Measurements from ENCODE around the gene GRAP2.
"Not testable (repeated sequence)": the region's sequence is repeated elsewhere in the genome, so short reads cannot be mapped to it uniquely, and the experiment has no call there.

DNA sequence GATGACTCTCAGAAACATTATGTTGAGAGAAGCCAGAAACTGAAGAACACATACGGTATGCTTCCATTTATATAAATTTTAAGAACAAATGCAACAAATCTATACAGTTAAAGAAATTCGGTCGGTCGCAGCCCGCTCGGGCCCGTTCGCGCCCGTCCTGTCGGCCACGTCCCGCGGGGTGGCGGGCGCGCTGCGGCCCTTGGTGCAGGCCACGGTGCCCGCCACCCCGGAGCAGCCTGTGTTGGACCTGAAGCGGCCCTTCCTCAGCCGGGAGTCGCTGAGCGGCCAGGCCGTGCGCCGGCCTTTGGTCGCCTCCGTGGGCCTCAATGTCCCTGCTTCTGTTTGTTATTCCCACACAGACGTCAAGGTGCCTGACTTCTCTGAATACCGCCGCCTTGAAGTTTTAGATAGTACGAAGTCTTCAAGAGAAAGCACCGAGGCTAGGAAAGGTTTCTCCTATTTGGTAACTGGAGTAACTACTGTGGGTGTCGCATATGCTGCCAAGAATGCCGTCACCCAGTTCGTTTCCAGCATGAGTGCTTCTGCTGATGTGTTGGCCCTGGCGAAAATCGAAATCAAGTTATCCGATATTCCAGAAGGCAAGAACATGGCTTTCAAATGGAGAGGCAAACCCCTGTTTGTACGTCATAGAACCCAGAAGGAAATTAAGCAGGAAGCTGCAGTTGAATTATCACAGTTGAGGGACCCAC lies 25.6 kb upstream of the GRAP2 start:
- TF ChIP-seq, protein P1, sequence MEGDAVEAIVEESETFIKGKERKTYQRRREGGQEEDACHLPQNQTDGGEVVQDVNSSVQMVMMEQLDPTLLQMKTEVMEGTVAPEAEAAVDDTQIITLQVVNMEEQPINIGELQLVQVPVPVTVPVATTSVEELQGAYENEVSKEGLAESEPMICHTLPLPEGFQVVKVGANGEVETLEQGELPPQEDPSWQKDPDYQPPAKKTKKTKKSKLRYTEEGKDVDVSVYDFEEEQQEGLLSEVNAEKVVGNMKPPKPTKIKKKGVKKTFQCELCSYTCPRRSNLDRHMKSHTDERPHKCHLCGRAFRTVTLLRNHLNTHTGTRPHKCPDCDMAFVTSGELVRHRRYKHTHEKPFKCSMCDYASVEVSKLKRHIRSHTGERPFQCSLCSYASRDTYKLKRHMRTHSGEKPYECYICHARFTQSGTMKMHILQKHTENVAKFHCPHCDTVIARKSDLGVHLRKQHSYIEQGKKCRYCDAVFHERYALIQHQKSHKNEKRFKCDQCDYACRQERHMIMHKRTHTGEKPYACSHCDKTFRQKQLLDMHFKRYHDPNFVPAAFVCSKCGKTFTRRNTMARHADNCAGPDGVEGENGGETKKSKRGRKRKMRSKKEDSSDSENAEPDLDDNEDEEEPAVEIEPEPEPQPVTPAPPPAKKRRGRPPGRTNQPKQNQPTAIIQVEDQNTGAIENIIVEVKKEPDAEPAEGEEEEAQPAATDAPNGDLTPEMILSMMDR (IDR thresholded peaks at IDR 0.05; ENCODE audit: low read length) = not testable (repeated sequence)
- not testable (repeated sequence) for TF ChIP-seq EZH2 (optimal IDR thresholded peaks at IDR 0.05; ENCODE audit: low read depth, low read length)
